Measurements from ENCODE around the gene POLR1G. TPM values are rescaled to one million over a fixed set of nuclear protein-coding genes. Genes with fewer than 3 reads are reported as not detected.

POLR1G gene
- total RNA-seq, 1 donor from 2014 or later: 4.4 TPM

Small RNAs within 50 kb of the gene (microRNA-seq; reads per million reads assigned to microRNA genes)
- not detected for gene MIR6088 (ENCODE audit: unreplicated experiment)

Other genes with a start within 250 kb of the POLR1G start
- gene NKPD1, start 245.7 kb upstream of the POLR1G start, total RNA-seq (ENCODE audit: unreplicated experiment): 0.67 TPM
- 86.2 TPM for gene TRAPPC6A, start 228.4 kb upstream of the POLR1G start, total RNA-seq (ENCODE audit: unreplicated experiment)
- 22.7 TPM for gene BLOC1S3, start 227.9 kb upstream of the POLR1G start, total RNA-seq (ENCODE audit: unreplicated experiment)
- 5.5 TPM for gene EXOC3L2, start 161.2 kb upstream of the POLR1G start, total RNA-seq (ENCODE audit: unreplicated experiment)
- 165 TPM for gene MARK4, start 155.4 kb upstream of the POLR1G start, total RNA-seq (ENCODE audit: unreplicated experiment)
- gene CKM, start 83.8 kb upstream of the POLR1G start, total RNA-seq (ENCODE audit: unreplicated experiment): not detected
- gene KLC3, start 65.9 kb upstream of the POLR1G start, total RNA-seq (ENCODE audit: unreplicated experiment): 0.44 TPM
- 44.2 TPM for gene ERCC2, start 36.1 kb upstream of the POLR1G start, total RNA-seq (ENCODE audit: unreplicated experiment)
- 13.2 TPM for gene PPP1R13L, start 1.6 kb upstream of the POLR1G start, total RNA-seq (ENCODE audit: unreplicated experiment)
- 62.8 TPM for gene ERCC1, start 17.3 kb downstream of the POLR1G start, total RNA-seq (ENCODE audit: unreplicated experiment)
- 64.2 TPM for gene FOSB, start 61.4 kb downstream of the POLR1G start, total RNA-seq (ENCODE audit: unreplicated experiment)
- gene RTN2, start 90.4 kb downstream of the POLR1G start, total RNA-seq (ENCODE audit: unreplicated experiment): 25.3 TPM
- gene PPM1N, start 91.8 kb downstream of the POLR1G start, total RNA-seq (ENCODE audit: unreplicated experiment): 0.33 TPM
- gene VASP, start 100.8 kb downstream of the POLR1G start, total RNA-seq (ENCODE audit: unreplicated experiment): 246 TPM
- gene OPA3, start 178.2 kb downstream of the POLR1G start, total RNA-seq (ENCODE audit: unreplicated experiment): 13.4 TPM
- 13.5 TPM for gene GPR4, start 195.6 kb downstream of the POLR1G start, total RNA-seq (ENCODE audit: unreplicated experiment)
- gene EML2, start 232.8 kb downstream of the POLR1G start, total RNA-seq (ENCODE audit: unreplicated experiment): 20.3 TPM

All from endothelial cell (in vitro differentiated cells).